Measurements from ENCODE around the gene PHF13.

- no peak for TF ChIP-seq POLR2A (IDR thresholded peaks at IDR 0.05)
- peak in 2 of 4 experiments; percentile 3 to 11 for TF ChIP-seq CTCF (IDR thresholded peaks at IDR 0.05)
- TF ChIP-seq POLR2AphosphoS5 (IDR thresholded peaks at IDR 0.05) = no peak
- no peak for TF ChIP-seq EP300 (IDR thresholded peaks at IDR 0.05)
Observed at GRCh38 chr1:6580593-6581409, 32.7 kb upstream of the PHF13 start.

Data from gastroesophageal sphincter (tissue), 3 donors.